ENCODE measurements around the gene IGFBP4.
A peak's percentile ranks its signal among the peaks of the same experiment; 100 is the strongest.

Gene IGFBP4

DNA sequence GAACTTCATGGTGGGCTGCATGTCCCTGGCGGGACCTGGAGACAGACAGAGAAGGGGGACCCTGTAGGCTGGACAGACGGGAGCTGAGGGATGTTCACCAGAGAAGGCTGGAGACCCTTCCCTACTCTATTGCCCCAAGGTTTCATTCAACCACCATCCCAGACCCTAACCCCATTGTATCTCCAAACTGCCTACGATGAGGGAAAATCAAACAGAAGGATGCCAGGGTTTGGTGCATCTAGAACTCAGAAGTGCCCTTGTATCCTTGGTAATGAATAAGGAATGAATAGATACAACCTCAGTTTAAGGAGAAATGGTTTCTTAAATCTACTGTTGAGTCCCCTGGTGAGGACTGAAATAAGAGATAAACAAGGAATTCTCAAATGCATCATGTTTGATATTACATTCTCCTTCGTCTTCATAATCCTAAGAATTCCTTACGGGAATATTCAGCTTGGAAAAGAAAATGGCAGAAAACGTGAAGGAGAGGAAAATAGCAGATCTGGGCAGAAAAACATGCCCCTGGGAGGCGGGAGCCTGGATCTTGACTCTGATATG, 41.8 kb downstream of the IGFBP4 start:
- TF ChIP-seq FOXP2 (optimal IDR thresholded peaks at IDR 0.05; ENCODE audit: control extremely low read depth, extremely low read length, insufficient read depth) (no peak), POLR2AphosphoS5 (IDR thresholded peaks at IDR 0.05; ENCODE audit: borderline replicate concordance, low read depth, low read length) (no peak), EZH2 (IDR thresholded peaks at IDR 0.05) (no peak)
- H3K27ac ChIP-seq = no peak overlapping the region
- no peaks in the 10 kb centered on the region for H3K9me3 ChIP-seq (ENCODE audit: low read depth, low read length)
- H3K9ac ChIP-seq (ENCODE audit: insufficient read length) = no peak overlapping the region
- H3K4me3 ChIP-seq = no peak overlapping the region
- DNase-seq (ENCODE audit: low read depth, low spot score) = no peak
- no peaks in the 10 kb centered on the region for H3K36me3 ChIP-seq (ENCODE audit: insufficient read depth, low read length)

DNA sequence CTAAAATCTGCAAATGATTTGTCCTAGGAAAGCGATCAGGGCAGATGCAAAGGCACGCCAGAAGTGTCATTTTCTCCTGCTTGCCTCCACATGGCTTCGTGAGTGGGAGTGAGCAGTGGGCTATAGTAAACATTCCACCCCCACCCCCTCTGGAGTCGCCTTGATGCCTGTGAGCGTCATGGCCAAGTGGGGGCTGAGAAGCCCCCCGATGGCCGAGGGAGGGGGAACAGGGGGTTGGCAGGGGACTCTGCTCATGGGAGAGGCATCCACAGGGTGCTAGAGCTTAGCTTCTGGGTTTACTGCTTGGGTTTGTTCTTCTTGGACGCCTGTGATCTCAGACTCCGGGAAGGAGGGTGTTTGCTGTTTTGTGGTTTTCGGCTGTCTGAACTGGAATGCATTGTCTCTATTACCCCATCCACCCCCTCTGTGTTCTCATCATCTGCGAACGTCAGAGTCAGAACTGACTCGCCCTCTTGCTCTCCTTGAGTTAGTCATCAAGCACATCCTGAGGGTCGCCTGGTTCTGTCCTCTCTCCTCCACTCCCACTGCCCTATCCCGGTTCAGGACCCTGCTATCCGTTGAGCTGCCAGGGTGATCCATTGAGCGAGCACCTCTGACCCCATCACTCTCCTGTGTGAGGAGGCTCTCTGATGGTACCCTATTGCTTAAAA, 42.7 kb downstream of the IGFBP4 start:
- Histone ChIP-seq H3K9ac (ENCODE audit: insufficient read length) (no peak overlapping the region), H3K9me3 (ENCODE audit: low read depth, low read length) (no peaks in the 10 kb centered on the region), H3K36me3 (ENCODE audit: insufficient read depth, low read length) (no peaks in the 10 kb centered on the region), H3K27ac (no peak overlapping the region), H3K4me3 (0 out of 2 replicates have a peak overlapping the region, but pooled peaks have one; percentile 22)
- TF ChIP-seq POLR2AphosphoS5 (IDR thresholded peaks at IDR 0.05; ENCODE audit: borderline replicate concordance, low read depth, low read length) (no peak), EZH2 (IDR thresholded peaks at IDR 0.05) (no peak), FOXP2 (optimal IDR thresholded peaks at IDR 0.05; ENCODE audit: control extremely low read depth, extremely low read length, insufficient read depth) (no peak)
- no peak for DNase-seq (ENCODE audit: low read depth, low spot score)

DNA sequence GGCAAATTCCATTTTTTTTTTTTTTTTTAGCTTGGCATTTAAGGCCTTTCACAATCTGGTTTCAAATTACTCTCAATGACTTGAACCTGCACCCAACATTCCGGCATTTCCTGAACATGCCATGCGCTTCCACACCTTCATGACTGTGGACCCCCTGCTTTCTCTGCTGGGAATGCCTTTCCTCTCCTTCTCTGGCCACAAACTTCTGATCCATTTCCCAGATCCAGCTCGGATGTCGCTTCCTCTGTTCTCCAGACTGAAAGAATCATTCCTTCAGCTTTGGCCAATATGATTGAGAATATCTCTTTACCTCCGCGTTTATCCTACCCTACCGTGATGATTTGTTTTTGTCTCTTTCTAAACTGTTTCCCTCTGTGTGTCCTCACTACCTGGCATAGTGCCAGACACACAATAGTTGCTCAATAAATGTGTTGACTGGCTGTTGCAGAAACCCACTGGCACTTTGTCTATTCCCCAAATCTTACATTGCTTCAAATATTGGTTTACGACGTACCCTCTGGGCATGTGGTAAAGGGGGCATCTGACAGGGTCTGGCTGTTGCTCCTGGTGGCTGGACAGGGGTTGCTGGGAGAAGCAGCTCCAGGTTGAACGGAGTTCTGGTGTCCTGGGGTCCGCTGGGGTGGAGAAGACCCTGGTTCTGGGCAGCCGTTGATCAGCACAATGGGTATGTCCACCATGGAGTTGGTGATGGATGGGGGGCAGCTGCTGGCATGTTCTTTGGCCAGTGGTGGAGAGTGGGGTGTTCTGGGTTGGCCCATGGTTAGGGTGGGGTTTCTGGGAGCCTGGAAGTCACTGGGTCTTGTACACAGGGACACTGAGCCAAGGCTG, 43.5 kb downstream of the IGFBP4 start:
- DNase-seq (ENCODE audit: low read depth, low spot score) = no peak
- no peak for TF ChIP-seq POLR2AphosphoS5 (IDR thresholded peaks at IDR 0.05; ENCODE audit: borderline replicate concordance, low read depth, low read length)
- no peak for TF ChIP-seq FOXP2 (optimal IDR thresholded peaks at IDR 0.05; ENCODE audit: control extremely low read depth, extremely low read length, insufficient read depth)
- TF ChIP-seq EZH2 (IDR thresholded peaks at IDR 0.05) = no peak
- Histone ChIP-seq H3K9ac (ENCODE audit: insufficient read length) (no peak overlapping the region), H3K27ac (no peak overlapping the region), H3K9me3 (ENCODE audit: low read depth, low read length) (no peaks in the 10 kb centered on the region), H3K36me3 (ENCODE audit: insufficient read depth, low read length) (no peaks in the 10 kb centered on the region), H3K4me3 (0 out of 2 replicates have a peak overlapping the region, but pooled peaks have one; percentile 30)

DNA sequence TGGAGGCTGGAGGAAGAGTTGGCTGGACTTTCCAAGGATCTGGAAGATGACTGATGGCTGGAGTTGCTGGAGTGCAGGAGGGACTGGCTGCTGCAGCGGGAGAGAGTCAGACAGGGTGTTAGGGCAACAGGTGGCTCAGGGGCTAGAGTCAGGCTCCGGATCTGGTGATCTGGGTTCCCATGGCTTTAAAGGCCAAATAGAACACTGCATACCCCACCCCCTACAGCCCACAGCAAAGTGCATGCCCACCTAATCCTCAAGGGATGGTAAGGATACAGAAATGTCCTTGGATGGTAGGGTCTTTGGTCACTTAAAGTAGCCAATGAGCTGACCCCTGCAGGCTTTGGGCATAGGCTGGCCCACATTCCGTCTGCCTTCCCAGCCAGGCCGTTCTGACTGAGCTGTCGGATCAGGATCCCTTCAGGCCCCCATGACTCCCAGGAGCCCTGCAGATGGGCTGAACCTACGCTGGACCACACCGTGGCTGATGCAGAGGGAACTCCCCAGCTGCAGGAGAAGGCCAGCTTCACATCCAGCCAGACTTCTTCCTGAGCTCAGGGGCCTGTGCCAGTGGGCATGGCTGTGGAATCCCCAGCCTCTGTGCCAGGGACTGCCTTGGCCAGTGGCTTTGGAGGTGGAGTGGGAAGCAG, 44.2 kb downstream of the IGFBP4 start:
- TF ChIP-seq POLR2AphosphoS5 (IDR thresholded peaks at IDR 0.05; ENCODE audit: borderline replicate concordance, low read depth, low read length) (no peak), FOXP2 (optimal IDR thresholded peaks at IDR 0.05; ENCODE audit: control extremely low read depth, extremely low read length, insufficient read depth) (no peak), EZH2 (IDR thresholded peaks at IDR 0.05) (no peak)
- no peak overlapping the region for H3K27ac ChIP-seq
- H3K36me3 ChIP-seq (ENCODE audit: insufficient read depth, low read length) = no peaks in the 10 kb centered on the region
- H3K9ac ChIP-seq (ENCODE audit: insufficient read length) = no peak overlapping the region
- no peaks in the 10 kb centered on the region for H3K9me3 ChIP-seq (ENCODE audit: low read depth, low read length)
- DNase-seq (ENCODE audit: low read depth, low spot score) = no peak
- no peak overlapping the region for H3K4me3 ChIP-seq

DNA sequence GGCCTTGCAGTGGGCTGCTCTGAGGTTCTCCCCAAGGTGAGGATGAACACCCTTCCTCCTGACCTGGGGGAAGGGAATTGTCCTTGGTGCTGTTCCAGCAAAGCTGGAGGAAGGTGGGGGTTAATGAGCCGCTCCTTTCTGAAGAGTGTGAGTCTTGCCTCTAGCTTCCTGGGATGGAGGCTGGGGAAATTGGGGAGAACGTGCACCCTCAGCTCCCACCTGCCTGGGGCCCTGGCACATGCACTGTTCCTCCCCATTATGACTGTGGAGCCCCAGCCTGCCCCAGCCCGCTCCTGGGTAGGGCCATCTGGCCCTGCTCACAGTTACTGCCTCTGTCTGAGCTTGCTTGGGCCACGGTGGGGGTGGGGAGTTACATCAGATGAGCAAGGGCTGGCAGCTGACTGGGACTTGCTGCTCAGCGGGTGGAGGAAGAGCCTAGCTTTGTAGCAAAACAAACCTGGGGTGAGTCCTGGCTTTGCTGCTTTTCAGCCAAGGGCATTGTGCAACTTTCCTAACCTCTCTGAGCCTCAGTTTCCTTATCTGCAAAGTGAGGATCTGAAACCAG, 47.1 kb downstream of the IGFBP4 start:
- no peak overlapping the region for H3K9ac ChIP-seq (ENCODE audit: insufficient read length)
- 0 out of 2 replicates have a peak overlapping the region, but pooled peaks have one; percentile 13 for H3K27ac ChIP-seq
- no peaks in the 10 kb centered on the region for H3K9me3 ChIP-seq (ENCODE audit: low read depth, low read length)
- no peaks in the 10 kb centered on the region for H3K36me3 ChIP-seq (ENCODE audit: insufficient read depth, low read length)
- no peak for DNase-seq (ENCODE audit: low read depth, low spot score)
- H3K4me3 ChIP-seq = no peak overlapping the region
- TF ChIP-seq EZH2 (IDR thresholded peaks at IDR 0.05) (no peak), POLR2AphosphoS5 (IDR thresholded peaks at IDR 0.05; ENCODE audit: borderline replicate concordance, low read depth, low read length) (no peak)

DNA sequence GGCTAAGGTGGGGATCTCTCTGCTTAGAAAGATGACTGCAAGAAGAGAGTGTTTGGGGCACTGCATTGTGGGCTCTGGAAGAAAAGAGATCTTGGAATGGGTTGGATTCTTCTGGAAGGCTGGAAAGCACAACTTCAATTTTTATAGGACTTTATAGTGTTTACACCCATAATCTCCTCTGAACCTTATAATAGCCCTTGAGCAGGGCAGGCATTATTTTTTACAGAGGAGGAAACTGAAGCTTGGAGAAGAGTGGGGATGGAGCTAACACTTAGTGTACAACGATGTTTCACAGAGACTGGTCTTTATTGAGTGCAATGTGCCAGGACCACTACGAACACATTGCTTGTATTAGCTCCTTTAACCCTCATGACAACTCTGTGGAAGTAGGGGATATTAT, 47.7 kb downstream of the IGFBP4 start:
- H3K27ac ChIP-seq = no peak overlapping the region
- H3K36me3 ChIP-seq (ENCODE audit: insufficient read depth, low read length) = no peaks in the 10 kb centered on the region
- DNase-seq (ENCODE audit: low read depth, low spot score) = no peak
- no peak overlapping the region for H3K9ac ChIP-seq (ENCODE audit: insufficient read length)
- H3K4me3 ChIP-seq = no peak overlapping the region
- no peaks in the 10 kb centered on the region for H3K9me3 ChIP-seq (ENCODE audit: low read depth, low read length)
- TF ChIP-seq POLR2AphosphoS5 (IDR thresholded peaks at IDR 0.05; ENCODE audit: borderline replicate concordance, low read depth, low read length) (no peak), EZH2 (IDR thresholded peaks at IDR 0.05) (no peak), FOXP2 (optimal IDR thresholded peaks at IDR 0.05; ENCODE audit: control extremely low read depth, extremely low read length, insufficient read depth) (no peak)

DNA sequence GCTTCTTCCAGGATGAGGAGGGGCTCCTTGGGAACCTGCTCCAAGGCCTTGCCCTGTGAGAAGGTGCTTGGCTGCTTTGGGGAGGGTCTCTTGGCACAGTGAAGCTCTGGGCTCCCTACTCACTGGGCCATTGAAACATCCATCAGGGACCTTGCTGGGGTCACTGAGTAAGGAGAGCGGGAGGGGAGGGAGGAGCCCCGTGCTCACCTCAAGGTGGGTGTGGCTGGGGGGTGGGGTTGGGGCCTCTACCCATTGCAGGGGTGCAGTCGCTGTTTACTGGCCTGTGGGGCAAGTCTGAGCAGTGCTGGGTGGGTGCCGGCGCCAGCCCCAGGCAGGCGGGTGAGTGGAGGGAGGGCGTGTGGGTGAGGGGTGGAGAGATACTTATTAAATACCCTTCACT, 48.2 kb downstream of the IGFBP4 start:
- no peaks in the 10 kb centered on the region for H3K9me3 ChIP-seq (ENCODE audit: low read depth, low read length)
- H3K9ac ChIP-seq (ENCODE audit: insufficient read length) = no peak overlapping the region
- TF ChIP-seq EZH2 (IDR thresholded peaks at IDR 0.05) = no peak
- TF ChIP-seq FOXP2 (optimal IDR thresholded peaks at IDR 0.05; ENCODE audit: control extremely low read depth, extremely low read length, insufficient read depth) = no peak
- no peak for TF ChIP-seq POLR2AphosphoS5 (IDR thresholded peaks at IDR 0.05; ENCODE audit: borderline replicate concordance, low read depth, low read length)
- DNase-seq (ENCODE audit: low read depth, low spot score) = no peak
- no peaks in the 10 kb centered on the region for H3K36me3 ChIP-seq (ENCODE audit: insufficient read depth, low read length)
- no peak overlapping the region for H3K4me3 ChIP-seq
- no peak overlapping the region for H3K27ac ChIP-seq

DNA sequence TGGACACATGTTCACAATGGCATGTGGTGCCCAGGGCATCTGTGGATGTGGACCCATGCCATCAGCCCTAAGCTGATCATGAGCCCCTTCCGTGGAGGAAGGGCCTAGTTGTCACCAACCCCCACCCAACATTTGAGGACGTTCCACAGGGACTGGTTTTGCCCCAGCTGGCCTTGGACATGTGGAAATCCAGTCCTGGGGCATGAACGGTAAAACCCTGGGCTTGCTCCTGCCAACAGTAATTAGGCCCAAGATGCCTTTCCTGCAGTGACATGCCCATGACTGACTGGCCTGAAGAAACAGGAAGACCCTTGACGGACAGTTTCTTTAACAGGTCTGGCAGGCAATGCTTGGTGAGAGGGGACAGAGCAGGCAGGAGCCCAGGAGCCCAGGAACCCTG, 50.4 kb downstream of the IGFBP4 start:
- no peaks in the 10 kb centered on the region for H3K9me3 ChIP-seq (ENCODE audit: low read depth, low read length)
- H3K4me3 ChIP-seq = no peak overlapping the region
- no peak overlapping the region for H3K27ac ChIP-seq
- no peaks in the 10 kb centered on the region for H3K36me3 ChIP-seq (ENCODE audit: insufficient read depth, low read length)
- no peak for TF ChIP-seq EZH2 (IDR thresholded peaks at IDR 0.05)
- H3K9ac ChIP-seq (ENCODE audit: insufficient read length) = no peak overlapping the region
- no peak for DNase-seq (ENCODE audit: low read depth, low spot score)
